NB4 (cell line): Measurements from ENCODE around the gene EXOC4.

ENCODE experiments used
- DNase-seq: peaks from one replicate; pipeline ENCODE4 v3.0.0; 2010; ENCODE audit warnings: low read depth
- H3K4me3 ChIP-seq: one replicate; pipeline ENCODE4 v1.5.1; 2011; ENCODE audit warnings: mild to moderate bottlenecking, low read depth, low read length, moderate library complexity
- MYC ChIP-seq: IDR thresholded peaks from 2 replicates; pipeline ENCODE4 v1.6.1; 2011; ENCODE audit warnings: low read depth, low read length
- POLR2A ChIP-seq: IDR thresholded peaks from 2 replicates; pipeline ENCODE4 v1.6.1; 2011; ENCODE audit warnings: mild to moderate bottlenecking; ENCODE audit not compliant: insufficient read length; ENCODE audit errors: extremely low read depth
- TF ChIP-seq, protein P1 (sequence below): IDR thresholded peaks from 2 replicates; pipeline ENCODE4 v1.6.1; 2011; ENCODE audit warnings: low read depth, low read length
- TF ChIP-seq, protein P2 (sequence below): IDR thresholded peaks from one replicate; pipeline ENCODE4 v1.5.1; 2012; ENCODE audit warnings: low read depth, low read length

EXOC4 gene

GRCh38 chr7:133360201-133360600, 107.3 kb downstream of the EXOC4 start:
- TF ChIP-seq POLR2A (no peak), MYC (no peak)
- TF ChIP-seq, protein P1, sequence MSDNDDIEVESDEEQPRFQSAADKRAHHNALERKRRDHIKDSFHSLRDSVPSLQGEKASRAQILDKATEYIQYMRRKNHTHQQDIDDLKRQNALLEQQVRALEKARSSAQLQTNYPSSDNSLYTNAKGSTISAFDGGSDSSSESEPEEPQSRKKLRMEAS, result no peak
- TF ChIP-seq, protein P2, sequence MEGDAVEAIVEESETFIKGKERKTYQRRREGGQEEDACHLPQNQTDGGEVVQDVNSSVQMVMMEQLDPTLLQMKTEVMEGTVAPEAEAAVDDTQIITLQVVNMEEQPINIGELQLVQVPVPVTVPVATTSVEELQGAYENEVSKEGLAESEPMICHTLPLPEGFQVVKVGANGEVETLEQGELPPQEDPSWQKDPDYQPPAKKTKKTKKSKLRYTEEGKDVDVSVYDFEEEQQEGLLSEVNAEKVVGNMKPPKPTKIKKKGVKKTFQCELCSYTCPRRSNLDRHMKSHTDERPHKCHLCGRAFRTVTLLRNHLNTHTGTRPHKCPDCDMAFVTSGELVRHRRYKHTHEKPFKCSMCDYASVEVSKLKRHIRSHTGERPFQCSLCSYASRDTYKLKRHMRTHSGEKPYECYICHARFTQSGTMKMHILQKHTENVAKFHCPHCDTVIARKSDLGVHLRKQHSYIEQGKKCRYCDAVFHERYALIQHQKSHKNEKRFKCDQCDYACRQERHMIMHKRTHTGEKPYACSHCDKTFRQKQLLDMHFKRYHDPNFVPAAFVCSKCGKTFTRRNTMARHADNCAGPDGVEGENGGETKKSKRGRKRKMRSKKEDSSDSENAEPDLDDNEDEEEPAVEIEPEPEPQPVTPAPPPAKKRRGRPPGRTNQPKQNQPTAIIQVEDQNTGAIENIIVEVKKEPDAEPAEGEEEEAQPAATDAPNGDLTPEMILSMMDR, result no peak
- H3K4me3 ChIP-seq, result no peak overlapping the region
- no peak for DNase-seq

GRCh38 chr7:133361806-133362205, 108.9 kb downstream of the EXOC4 start:
- H3K4me3 ChIP-seq, result no peak overlapping the region
- TF ChIP-seq, protein P1, result no peak
- DNase-seq, result no peak

- peak; percentile 25 for DNase-seq
- TF ChIP-seq MYC, result no peak
- TF ChIP-seq POLR2A, result no peak
- TF ChIP-seq, protein P2, result no peak
- TF ChIP-seq, protein P1, result no peak
- no peak overlapping the region for H3K4me3 ChIP-seq
Observed at GRCh38 chr7:133364959-133365690, 112.2 kb downstream of the EXOC4 start.

- DNase-seq, result no peak
- TF ChIP-seq, protein P2, result no peak
- H3K4me3 ChIP-seq, result no peak overlapping the region
Observed at GRCh38 chr7:133365917-133366316, 113.0 kb downstream of the EXOC4 start.

GRCh38 chr7:133367561-133367960, 114.7 kb downstream of the EXOC4 start:
- no peak for DNase-seq
- TF ChIP-seq POLR2A (no peak), MYC (no peak)
- TF ChIP-seq, protein P2, result no peak

GRCh38 chr7:133369130-133369529, 116.3 kb downstream of the EXOC4 start:
- TF ChIP-seq MYC, result no peak
- TF ChIP-seq, protein P1, result no peak
- DNase-seq, result no peak
- H3K4me3 ChIP-seq, result no peak overlapping the region

More at GRCh38 chr7:133367561-133367960, 114.7 kb downstream of the EXOC4 start:
- no peak overlapping the region for H3K4me3 ChIP-seq

DNA sequence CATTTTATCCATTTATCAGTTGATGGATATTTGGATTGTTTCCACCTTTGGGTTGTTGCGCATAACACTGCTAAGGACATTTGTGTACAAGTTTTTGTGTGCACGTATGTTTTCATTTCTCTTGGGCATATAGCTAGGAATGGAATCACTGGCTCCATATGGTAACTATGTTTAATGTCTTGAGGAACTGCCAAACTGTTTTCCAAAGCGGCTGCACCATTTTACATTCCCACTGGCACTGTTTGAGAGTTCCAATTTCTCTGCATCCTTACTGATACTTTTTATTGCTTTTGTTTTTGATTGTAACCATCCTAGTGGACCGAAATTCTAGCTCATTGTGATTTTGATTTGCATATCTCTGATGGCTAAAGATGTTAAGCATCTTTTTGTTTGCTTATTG, 118.7 kb downstream of the EXOC4 start:
- TF ChIP-seq POLR2A, result no peak
- TF ChIP-seq, protein P2, result no peak
- no peak for TF ChIP-seq MYC
- TF ChIP-seq, protein P1, result no peak
- no peak for DNase-seq
- H3K4me3 ChIP-seq, result no peak overlapping the region
